ENCODE measurements around the gene LSM14A.
"Not testable (repeated sequence)": the region's sequence is repeated elsewhere in the genome, so short reads cannot be mapped to it uniquely, and the experiment has no call there.

Gene LSM14A

GRCh38 chr19:34216745-34217219, 44.5 kb downstream of the LSM14A start:
- Histone ChIP-seq H3K36me3 (ENCODE audit: control insufficient read depth in 2 of 2, insufficient read depth in 1 of 2, low read length in 2 of 2) (peaks cover 59 to 82% of the 10 kb centered on the region in 2 experiments), H3K4me1 (ENCODE audit: control insufficient read depth, insufficient read depth, low read length) (peaks cover 35% of the 10 kb centered on the region)
- not testable (repeated sequence) for H3K9me3 ChIP-seq (ENCODE audit: control insufficient read depth, insufficient read depth, low read depth, low read length); H3K4me3 ChIP-seq (ENCODE audit: low read depth, low read length); H3K27ac ChIP-seq (ENCODE audit: extremely low read depth, low read depth, low read length)
- CTCF ChIA-PET, result interaction anchor here (0.6 to 6.8 kb wide), 8 partner anchors 28 to 422 kb away, joined by 3 to 64 read pairs (median 4); partner anchors contain the start of gene LSM14A
- POLR2A ChIA-PET, result interaction anchor here (0.6 to 1.2 kb wide), 5 partner anchors 12 to 146 kb away, joined by 3 to 11 read pairs (median 4); no protein-coding TSS in a partner anchor
- peak; percentile 48; the same call in 1 of the 2 replicates for TF ChIP-seq GFI1B (tag by site-specific recombination; IDR thresholded peaks at IDR 0.05)
- peak; percentile 81 for TF ChIP-seq ZNF391 (tag by site-specific recombination; IDR thresholded peaks at IDR 0.05; ENCODE audit: borderline replicate concordance, low read depth)
- peak; percentile 61 for TF ChIP-seq ZEB2 (tag by site-specific recombination; IDR thresholded peaks at IDR 0.05)
- peak; percentile 54; the same call in 1 of the 2 replicates for TF ChIP-seq ZNF600 (tag by site-specific recombination; IDR thresholded peaks at IDR 0.05)
- TF ChIP-seq OVOL3 (tag by site-specific recombination; IDR thresholded peaks at IDR 0.05), result peak; percentile 83
- 0 out of 2 replicates have a peak, but pooled peaks have one; percentile 48 for TF ChIP-seq ZBTB44 (tag by site-specific recombination; IDR thresholded peaks at IDR 0.05)
- peak; percentile 62; the same call in 1 of the 2 replicates for TF ChIP-seq BCL11B (tag by site-specific recombination; IDR thresholded peaks at IDR 0.05; ENCODE audit: low read depth)
- peak; percentile 92 for TF ChIP-seq SCRT1 (tag by site-specific recombination; IDR thresholded peaks at IDR 0.05; ENCODE audit: borderline replicate concordance)
- peak; percentile 65 for TF ChIP-seq KLF7 (tag by site-specific recombination; IDR thresholded peaks at IDR 0.05; ENCODE audit: borderline replicate concordance)
- TF ChIP-seq ZNF18 (tag by site-specific recombination; IDR thresholded peaks at IDR 0.05), result peak; percentile 90
- peak; percentile 73 for TF ChIP-seq ZBTB7A (tag by site-specific recombination; IDR thresholded peaks at IDR 0.05; ENCODE audit: low read depth)
- TF ChIP-seq ZNF639 (tag by site-specific recombination; IDR thresholded peaks at IDR 0.05), result peak; percentile 82
- peak; percentile 70 for TF ChIP-seq FEZF1 (tag by site-specific recombination; IDR thresholded peaks at IDR 0.05)
- peak; percentile 49 for TF ChIP-seq PRDM10 (tag by site-specific recombination; IDR thresholded peaks at IDR 0.05)
- TF ChIP-seq ZNF610 (tag by site-specific recombination; IDR thresholded peaks at IDR 0.05; ENCODE audit: borderline replicate concordance), result peak; percentile 13; the same call in 1 of the 2 replicates
- peak; percentile 15; the same call in 1 of the 2 replicates for TF ChIP-seq ZNF184 (tag by site-specific recombination; IDR thresholded peaks at IDR 0.05)
- 0 out of 2 replicates have a peak, but pooled peaks have one; percentile 12 for TF ChIP-seq GLIS1 (tag by site-specific recombination; IDR thresholded peaks at IDR 0.05)
- peak; percentile 68; the same call in 1 of the 2 replicates for TF ChIP-seq ZBTB17 (tag by site-specific recombination; IDR thresholded peaks at IDR 0.05)
- peak; percentile 63 for TF ChIP-seq ZXDB (tag by site-specific recombination; IDR thresholded peaks at IDR 0.05)
- TF ChIP-seq ZSCAN23 (tag by site-specific recombination; IDR thresholded peaks at IDR 0.05), result peak; percentile 57; the same call in 1 of the 2 replicates
- TF ChIP-seq INSM2 (tag by site-specific recombination; IDR thresholded peaks at IDR 0.05), result peak; percentile 88
- peak; percentile 52; the same call in 1 of the 2 replicates for TF ChIP-seq ZBTB1 (tag by site-specific recombination; IDR thresholded peaks at IDR 0.05)
- 0 out of 2 replicates have a peak, but pooled peaks have one; percentile 36 for TF ChIP-seq ZNF501 (tag by site-specific recombination; IDR thresholded peaks at IDR 0.05)
- peak; percentile 6 for TF ChIP-seq SP7 (tag by site-specific recombination; IDR thresholded peaks at IDR 0.05)
- TF ChIP-seq KLF1 (tag by site-specific recombination; IDR thresholded peaks at IDR 0.05), result peak; percentile 84
- peak; percentile 100 for TF ChIP-seq PRDM6 (tag by site-specific recombination; IDR thresholded peaks at IDR 0.05)
